Mesenchymal stem cell (in vitro differentiated cells and primary cell): Measurements from ENCODE around the gene FSTL4.

Experiments used
- DNase-seq: peaks from one replicate; pipeline ENCODE4 v3.0.0-alpha.2; 2013
- H2AFZ ChIP-seq: one replicate; pipeline ENCODE4 v1.6.1; 2013; ENCODE audit warnings: low read depth, mild to moderate bottlenecking, control low read depth, inconsistent platforms, low read length, moderate library complexity
- H2AK5ac ChIP-seq: 2 replicates; pipeline ENCODE4 v1.6.1; 2013; ENCODE audit warnings: low read length, moderate library complexity, mild to moderate bottlenecking, inconsistent platforms; ENCODE audit not compliant: severe bottlenecking
- H2BK120ac ChIP-seq: one replicate; pipeline ENCODE4 v1.6.1; 2013; ENCODE audit warnings: low read depth, mild to moderate bottlenecking, inconsistent platforms, low read length, moderate library complexity
- H2BK12ac ChIP-seq, 2 experiments: one replicate each; pipeline ENCODE4 v1.6.1; 2013; ENCODE audit warnings: inconsistent platforms in 2 of 2, low read length in 2 of 2, mild to moderate bottlenecking in 2 of 2, moderate library complexity in 2 of 2, control low read depth in 1 of 2
- H2BK15ac ChIP-seq: one replicate; pipeline ENCODE4 v1.6.1; 2013; ENCODE audit warnings: mild to moderate bottlenecking, low read depth, inconsistent platforms; ENCODE audit not compliant: poor library complexity, severe bottlenecking
- H2BK5ac ChIP-seq: 2 replicates; pipeline ENCODE4 v1.6.1; 2013; ENCODE audit warnings: low read depth, mild to moderate bottlenecking, low read length, control low read depth, inconsistent platforms; ENCODE audit not compliant: poor library complexity, severe bottlenecking
- H3K14ac ChIP-seq, 2 experiments: one replicate each; pipeline ENCODE4 v1.6.1; 2013; ENCODE audit warnings: inconsistent platforms in 2 of 2, low read length in 2 of 2, control low read depth in 1 of 2, mild to moderate bottlenecking in 1 of 2, moderate library complexity in 1 of 2
- H3K18ac ChIP-seq, 2 experiments: one replicate each; pipeline ENCODE4 v1.6.1; 2013; ENCODE audit warnings: inconsistent platforms in 2 of 2, low read length in 2 of 2, control low read depth in 1 of 2, low read depth in 1 of 2, mild to moderate bottlenecking in 1 of 2
- H3K23ac ChIP-seq, 2 experiments: one replicate each; pipeline ENCODE4 v1.6.1; 2013; ENCODE audit warnings: inconsistent platforms in 2 of 2, low read length in 2 of 2, mild to moderate bottlenecking in 2 of 2, moderate library complexity in 2 of 2, control low read depth in 1 of 2
- H3K27ac ChIP-seq: 2 replicates; pipeline ENCODE4 v1.5.1; 2013; ENCODE audit warnings: mild to moderate bottlenecking, moderate library complexity, low read length, control low read depth, inconsistent platforms; ENCODE audit not compliant: poor library complexity, severe bottlenecking
- H3K27me3 ChIP-seq, 2 experiments: 2 replicates each; pipeline versions ENCODE4 v1.6.1 to v1.7.0; 2013; ENCODE audit warnings: low read length in 2 of 2, mild to moderate bottlenecking in 2 of 2, moderate library complexity in 2 of 2, control low read depth in 1 of 2, inconsistent platforms in 1 of 2; ENCODE audit not compliant: control insufficient read depth in 1 of 2, insufficient read depth in 1 of 2
- H3K36me3 ChIP-seq, 2 experiments: 2 replicates each; pipeline versions ENCODE4 v1.6.1 to v1.7.0; 2013; ENCODE audit warnings: low read length in 2 of 2, control low read depth in 1 of 2, inconsistent platforms in 1 of 2, low read depth in 1 of 2, mild to moderate bottlenecking in 1 of 2; ENCODE audit not compliant: insufficient read depth in 2 of 2, control insufficient read depth in 1 of 2
- H3K4ac ChIP-seq, 2 experiments: one replicate each; pipeline ENCODE4 v1.6.1; 2013; ENCODE audit warnings: inconsistent platforms in 2 of 2, low read length in 2 of 2, mild to moderate bottlenecking in 2 of 2, moderate library complexity in 2 of 2, control low read depth in 1 of 2, low read depth in 1 of 2
- H3K4me1 ChIP-seq: 2 replicates; pipeline ENCODE4 v1.6.1; 2013; ENCODE audit warnings: low read depth, low read length, control low read depth; ENCODE audit not compliant: control insufficient read depth, insufficient read depth
- H3K4me2 ChIP-seq: 2 replicates; pipeline ENCODE4 v1.6.1; 2013; ENCODE audit warnings: low read length, mild to moderate bottlenecking, inconsistent platforms; ENCODE audit not compliant: poor library complexity, severe bottlenecking
- H3K4me3 ChIP-seq, 2 experiments: 2 replicates each; pipeline versions ENCODE4 v1.5.1 to v1.7.0; 2013; ENCODE audit warnings: low read length in 2 of 2, mild to moderate bottlenecking in 2 of 2, control low read depth in 1 of 2, low read depth in 1 of 2; ENCODE audit not compliant: insufficient read depth in 1 of 2
- H3K79me1 ChIP-seq: replicated peaks from 2 replicates; pipeline ENCODE4 v1.6.1; 2013; ENCODE audit warnings: mild to moderate bottlenecking, control low read depth, low read length, inconsistent platforms; ENCODE audit not compliant: poor library complexity, severe bottlenecking
- H3K9ac ChIP-seq: 2 replicates; pipeline ENCODE4 v1.7.0; 2013; ENCODE audit warnings: mild to moderate bottlenecking, low read length, moderate library complexity
- H3K9me3 ChIP-seq: 2 replicates; pipeline ENCODE4 v1.7.0; 2013; ENCODE audit warnings: mild to moderate bottlenecking, low read length; ENCODE audit not compliant: control insufficient read depth
- H4K8ac ChIP-seq: one replicate; pipeline ENCODE4 v1.6.1; 2013; ENCODE audit warnings: inconsistent platforms, mild to moderate bottlenecking, low read length, moderate library complexity
- H4K91ac ChIP-seq: one replicate; pipeline ENCODE4 v1.6.1; 2013; ENCODE audit warnings: mild to moderate bottlenecking, low read length, inconsistent platforms
- WGBS: methylation state at CpG from one replicate; pipeline ENCODE4 v1.1.7; 2013; ENCODE audit warnings: mixed read lengths; 5-methylcytosine and 5-hydroxymethylcytosine counted together

FSTL4 gene

DNA sequence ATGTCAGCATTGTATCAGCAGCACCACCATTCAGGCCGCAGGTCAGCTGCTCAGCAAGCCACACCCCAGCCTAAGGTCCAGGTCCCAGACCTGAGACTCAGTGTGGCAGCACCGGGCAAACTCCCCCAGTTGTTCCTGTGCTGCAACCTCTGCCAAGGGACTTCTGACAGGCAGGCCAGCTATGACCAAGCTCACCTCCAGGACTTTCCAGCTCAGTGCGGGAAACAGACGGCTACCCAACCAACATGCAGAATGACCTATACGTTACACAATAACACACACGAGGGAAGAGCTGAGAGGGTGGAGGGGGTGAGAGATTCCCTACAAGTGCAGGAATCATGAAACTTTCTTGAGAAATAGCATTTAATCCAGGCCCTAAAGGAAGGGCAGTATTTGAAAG lies 143.7 kb downstream of the FSTL4 start:
- H2BK120ac ChIP-seq = no peak overlapping the region
- H3K9ac ChIP-seq = no peak overlapping the region
- H4K91ac ChIP-seq = no peak overlapping the region
- H3K18ac ChIP-seq = no peak overlapping the region
- no peak overlapping the region for H3K23ac ChIP-seq
- no peak overlapping the region for H3K4me2 ChIP-seq
- H2AK5ac ChIP-seq = no peak overlapping the region
- H3K4me3 ChIP-seq = no peak overlapping the region
- H3K9me3 ChIP-seq = no peaks in the 10 kb centered on the region
- no peak overlapping the region for H3K14ac ChIP-seq
- DNase-seq = no peak
- H2BK5ac ChIP-seq = no peak overlapping the region
- H3K36me3 ChIP-seq = no peaks in the 10 kb centered on the region
- H3K4me1 ChIP-seq = no peaks in the 10 kb centered on the region
- H4K8ac ChIP-seq = no peak overlapping the region
- no peak overlapping the region for H2BK15ac ChIP-seq
- H3K4ac ChIP-seq = no peak overlapping the region
- WGBS = 90% methylated on average over 4 of the region's 6 CpGs
- peaks cover 20 to 80% of the 10 kb centered on the region in 2 experiments for H3K27me3 ChIP-seq
- H3K79me1 ChIP-seq = no peaks in the 10 kb centered on the region
- H2BK12ac ChIP-seq = no peak overlapping the region
- no peak overlapping the region for H3K27ac ChIP-seq
- no peak overlapping the region for H2AFZ ChIP-seq

DNA sequence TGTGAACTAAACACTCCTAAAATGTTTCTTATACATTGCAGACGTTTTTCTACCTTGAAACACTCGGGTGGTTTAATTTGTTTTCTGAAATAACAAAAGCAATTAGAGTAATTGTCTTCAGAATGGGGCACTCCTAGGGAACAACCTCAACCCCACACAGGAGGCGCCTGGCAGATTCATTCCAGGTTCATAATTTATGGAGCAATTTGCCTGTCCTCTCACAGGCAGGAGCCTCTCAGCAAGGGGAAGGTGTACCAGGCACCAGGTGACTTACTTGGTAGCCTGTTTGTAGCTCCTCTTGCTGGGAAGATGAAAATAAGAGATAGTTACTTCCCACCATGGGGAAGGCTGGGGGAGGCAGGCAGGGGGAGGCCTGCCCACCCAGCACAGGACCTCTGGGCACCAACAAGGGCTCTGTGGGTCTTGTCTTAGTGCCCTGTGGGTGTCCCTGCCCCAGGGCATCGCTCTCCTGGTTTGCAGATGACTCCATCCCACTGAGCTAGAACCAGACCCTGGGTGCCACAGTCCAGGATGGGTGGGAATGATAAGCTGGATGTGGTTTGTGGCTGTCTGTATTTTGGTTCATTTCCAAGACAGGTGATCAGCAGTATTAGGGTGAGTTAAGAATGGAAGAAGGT lies 144.4 kb downstream of the FSTL4 start:
- 67% methylated on average over 2 of the region's 4 CpGs for WGBS
- H3K4ac ChIP-seq = no peak overlapping the region

DNA sequence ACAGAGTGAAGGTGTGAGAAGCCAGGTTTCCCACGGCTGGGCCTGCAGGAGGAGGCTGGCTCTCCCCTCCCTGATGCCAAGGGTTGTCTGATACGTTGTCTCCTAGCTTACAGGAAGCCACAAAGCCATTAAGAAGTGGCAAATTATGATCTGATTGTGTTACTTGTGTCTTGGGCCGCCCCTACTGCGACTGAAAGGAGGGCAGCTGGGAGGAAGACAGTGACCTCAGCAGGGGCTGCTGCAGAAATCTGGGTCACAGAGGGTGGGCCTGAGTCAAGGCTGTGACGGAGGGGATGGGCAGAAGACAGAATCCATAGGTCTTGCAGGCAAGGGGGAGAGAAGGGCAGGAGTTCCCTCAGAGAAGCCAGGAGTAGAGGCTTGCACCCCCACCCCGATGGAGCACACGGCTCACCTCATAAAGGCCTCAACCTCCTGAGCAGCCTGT lies 145.0 kb downstream of the FSTL4 start:
- no peak overlapping the region for H4K91ac ChIP-seq
- no peak overlapping the region for H2AFZ ChIP-seq
- no peak overlapping the region for H2BK12ac ChIP-seq
- H3K9ac ChIP-seq = no peak overlapping the region
- peaks cover 11 to 74% of the 10 kb centered on the region in 2 experiments for H3K27me3 ChIP-seq
- no peaks in the 10 kb centered on the region for H3K79me1 ChIP-seq
- H2AK5ac ChIP-seq = no peak overlapping the region
- no peak overlapping the region for H3K14ac ChIP-seq
- no peak overlapping the region for H2BK120ac ChIP-seq
- H3K9me3 ChIP-seq = no peaks in the 10 kb centered on the region
- no peaks in the 10 kb centered on the region for H3K4me1 ChIP-seq
- no peak overlapping the region for H3K4me2 ChIP-seq
- no peak overlapping the region for H3K27ac ChIP-seq
- no peak overlapping the region for H2BK15ac ChIP-seq
- H4K8ac ChIP-seq = no peak overlapping the region
- WGBS = 64% methylated on average over 7 of the region's 7 CpGs
- no peak for DNase-seq
- H3K36me3 ChIP-seq = no peaks in the 10 kb centered on the region
- H3K18ac ChIP-seq = no peak overlapping the region
- H3K23ac ChIP-seq = no peak overlapping the region
- H3K4me3 ChIP-seq = no peak overlapping the region
- no peak overlapping the region for H2BK5ac ChIP-seq
- no peak overlapping the region for H3K4ac ChIP-seq

More for the DNA sequence above, 144.4 kb downstream of the FSTL4 start:
- Histone ChIP-seq H3K14ac (no peak overlapping the region), H3K4me2 (no peak overlapping the region), H3K4me1 (no peaks in the 10 kb centered on the region), H3K36me3 (no peaks in the 10 kb centered on the region), H3K18ac (no peak overlapping the region), H2BK120ac (no peak overlapping the region), H4K91ac (no peak overlapping the region), H3K4me3 (no peak overlapping the region), H2BK15ac (no peak overlapping the region), H3K27ac (no peak overlapping the region), H3K27me3 (peaks cover 17 to 79% of the 10 kb centered on the region in 2 experiments), H3K9me3 (no peaks in the 10 kb centered on the region), H2AK5ac (no peak overlapping the region), H2BK5ac (no peak overlapping the region), H4K8ac (no peak overlapping the region), H3K9ac (no peak overlapping the region), H2AFZ (no peak overlapping the region), H2BK12ac (no peak overlapping the region), H3K79me1 (no peaks in the 10 kb centered on the region), H3K23ac (no peak overlapping the region)
- DNase-seq = no peak

DNA sequence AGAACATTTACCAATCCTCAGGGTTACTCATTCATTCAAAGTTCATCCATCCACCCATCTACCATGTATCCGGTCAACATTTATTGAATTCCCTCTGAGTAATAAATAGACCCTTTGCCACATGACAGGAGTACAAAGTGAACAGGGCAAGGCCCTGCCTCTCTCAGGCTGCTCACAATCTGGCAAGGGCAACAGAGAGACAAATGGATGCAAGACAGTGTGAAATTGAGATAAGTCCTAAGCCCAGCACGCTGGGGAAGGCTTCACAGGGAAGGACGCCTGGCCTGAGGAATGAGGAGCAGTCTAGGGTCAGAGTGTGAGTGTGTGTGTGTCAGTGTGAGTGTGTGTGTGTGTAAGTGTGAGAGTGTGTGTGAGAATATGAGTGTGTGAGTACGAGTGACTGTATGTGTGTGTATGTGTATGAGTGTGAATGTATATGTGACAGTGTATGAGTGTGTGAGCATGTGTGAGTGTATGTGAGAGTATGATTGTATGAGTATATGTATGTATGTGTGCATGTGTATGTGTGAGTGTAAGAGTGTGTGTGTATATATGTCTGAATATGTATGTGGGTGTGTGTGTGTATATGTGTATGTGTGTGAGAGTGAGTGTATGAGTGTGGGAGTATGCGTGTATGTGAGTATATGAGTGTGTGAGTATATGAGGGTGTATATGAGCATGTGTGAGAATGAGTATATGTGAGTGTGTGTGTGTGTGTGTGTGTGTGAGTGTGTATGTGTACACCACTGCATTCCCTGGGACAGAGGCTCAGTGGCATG lies 145.6 kb downstream of the FSTL4 start:
- WGBS = 87% methylated on average over 5 of the region's 5 CpGs
- no peak overlapping the region for H2AK5ac ChIP-seq

More for the DNA sequence above, 145.6 kb downstream of the FSTL4 start:
- Histone ChIP-seq H3K9me3 (no peaks in the 10 kb centered on the region), H3K23ac (no peak overlapping the region), H3K4ac (no peak overlapping the region), H2BK5ac (no peak overlapping the region), H3K4me2 (no peak overlapping the region), H3K4me1 (no peaks in the 10 kb centered on the region), H2AFZ (no peak overlapping the region), H4K8ac (no peak overlapping the region), H3K18ac (no peak overlapping the region), H2BK12ac (no peak overlapping the region), H3K4me3 (no peak overlapping the region), H2BK120ac (no peak overlapping the region), H3K36me3 (no peaks in the 10 kb centered on the region), H4K91ac (no peak overlapping the region), H3K27me3 (peaks cover 11 to 73% of the 10 kb centered on the region in 2 experiments), H3K14ac (no peak overlapping the region), H3K9ac (no peak overlapping the region), H2BK15ac (no peak overlapping the region), H3K79me1 (no peaks in the 10 kb centered on the region), H3K27ac (no peak overlapping the region)
- no peak for DNase-seq
